SK-MEL-5 (cell line): Measurements from ENCODE around the gene SEBOX. TPM values are rescaled to one million over a fixed set of nuclear protein-coding genes. Genes with fewer than 3 reads are reported as not detected.

Source experiments
- DNase-seq: peaks from one replicate; pipeline ENCODE4 v3.0.0-alpha.2; 2016; ENCODE audit warnings: low read depth, low spot score
- in situ Hi-C: cut with HindIII; loops from 2 replicates; pipeline ENCODE4 v1.10.0; 2016; ENCODE audit warnings: low sequenced_read_pairs, high pct_unique_total_duplicates, low pct_unique_long_range_greater_than_20kb
- total RNA-seq: library from RNA; depleted of rRNA; stranded (reverse); fragments of >200 nt; shearing (Covaris generic); gene quantifications from 2 replicates; pipeline ENCODE4 v1.2.3, GENCODE V29; 2014

SEBOX gene
- total RNA-seq, 1 experiment from 2014 or later = not detected

DNA sequence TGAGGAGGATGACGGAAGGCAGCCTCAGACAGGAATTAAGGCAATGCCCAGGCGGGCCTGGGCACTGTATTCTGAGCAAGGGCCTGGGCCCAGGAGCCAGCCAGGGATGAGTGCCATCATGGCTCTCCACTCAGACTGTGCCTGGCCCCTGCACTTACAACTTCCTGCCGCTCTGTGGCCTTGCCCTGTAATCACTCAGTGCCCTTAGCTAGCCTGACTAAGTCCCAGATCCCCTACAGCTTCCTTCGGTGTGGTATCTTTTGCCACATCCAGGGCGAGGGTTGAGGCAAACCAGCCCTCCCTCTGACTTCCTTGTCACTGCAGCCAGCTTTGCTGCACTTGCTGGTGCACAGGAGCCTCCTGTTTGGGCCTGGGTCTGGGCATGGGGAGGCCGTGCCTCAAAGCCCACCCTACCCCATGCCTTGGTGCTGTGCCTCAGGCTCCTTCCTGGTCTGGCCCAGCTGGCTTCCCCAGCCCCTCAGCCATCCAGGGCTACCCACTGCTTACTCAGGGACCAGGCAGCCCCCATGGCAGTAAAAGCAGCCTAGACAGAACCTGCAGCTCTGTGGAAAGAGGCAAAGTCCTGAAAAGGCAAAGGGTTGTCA is 31.7 kb upstream of the SEBOX start:
- no peak for DNase-seq
- in situ Hi-C loops = no loop called here

DNA sequence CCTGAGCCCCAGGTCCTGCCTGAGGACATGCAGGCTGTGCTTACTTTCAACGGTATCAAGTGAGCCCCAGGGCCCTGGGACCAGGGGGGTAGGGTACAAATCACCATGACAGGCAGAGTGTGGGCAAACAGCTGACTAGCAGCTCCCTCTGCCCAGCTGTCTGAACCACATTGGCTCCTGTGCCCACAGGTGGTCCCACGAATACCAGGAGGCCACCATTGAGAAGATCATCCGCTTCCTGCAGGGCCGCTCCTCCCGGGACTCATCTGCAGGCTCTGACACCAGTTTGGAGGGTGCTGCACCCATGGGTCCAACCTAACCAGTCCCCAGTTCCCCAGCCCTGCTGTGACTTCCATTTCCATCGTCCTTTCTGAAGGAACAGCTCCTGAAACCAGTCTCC is 31.0 kb upstream of the SEBOX start:
- in situ Hi-C loops = no loop called here
- no peak for DNase-seq

DNA sequence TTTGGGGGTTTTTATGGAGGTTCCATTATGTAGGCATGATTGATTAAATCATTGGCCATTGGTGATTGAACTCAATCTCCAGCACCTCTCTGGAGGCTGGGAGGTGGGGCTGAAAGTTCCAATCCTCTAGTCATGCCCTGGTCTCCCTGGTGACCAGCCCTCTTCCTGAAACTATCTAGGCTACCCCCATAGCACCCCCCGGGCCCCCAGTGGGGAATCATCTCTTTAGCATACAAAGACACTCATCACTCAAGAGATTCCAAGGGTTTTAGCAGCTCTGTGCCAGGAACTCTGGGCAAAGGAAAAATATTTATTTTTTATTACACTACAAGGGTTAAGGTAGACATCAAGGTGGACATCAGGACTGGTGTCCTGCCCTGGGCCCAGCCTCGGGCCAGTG is 30.4 kb upstream of the SEBOX start:
- DNase-seq = no peak
- in situ Hi-C loops = no loop called here

DNA sequence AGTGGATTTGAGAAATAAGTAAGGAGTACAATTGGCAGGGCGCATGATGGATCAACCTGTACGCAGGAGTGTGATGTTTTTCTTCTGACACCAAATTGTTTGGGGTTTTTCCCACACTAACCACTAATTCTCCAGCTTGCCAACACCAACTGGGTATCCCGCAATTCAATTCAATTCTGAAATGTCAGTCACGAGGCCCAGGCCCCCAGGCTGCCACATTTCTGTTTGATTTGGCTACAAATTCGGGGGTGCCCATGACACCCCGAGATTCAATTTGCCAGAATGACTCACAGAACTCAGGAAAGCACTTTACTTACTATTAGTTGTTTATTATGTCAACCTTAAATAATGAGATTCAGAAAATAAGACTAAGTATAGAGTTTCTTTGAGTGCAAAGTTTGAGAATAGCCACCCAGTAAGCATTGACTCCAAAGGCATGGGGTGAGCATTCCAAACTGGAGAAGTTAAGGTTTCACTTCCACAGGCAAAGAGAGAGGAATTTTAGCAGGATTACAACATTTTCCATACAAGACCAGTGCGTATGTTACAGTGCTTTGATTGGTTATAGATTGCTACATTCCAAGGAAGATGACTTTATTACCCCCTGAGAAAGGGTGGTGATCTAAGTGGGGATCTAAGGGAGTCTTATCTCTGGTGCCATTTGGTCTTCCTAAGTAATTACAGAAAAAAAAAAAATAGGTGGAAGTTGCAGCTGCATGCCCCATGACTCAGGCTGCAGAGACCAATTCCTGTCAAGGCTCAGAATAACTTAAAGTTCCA is 29.5 kb upstream of the SEBOX start:
- in situ Hi-C loops = no loop called here
- DNase-seq = no peak

DNA sequence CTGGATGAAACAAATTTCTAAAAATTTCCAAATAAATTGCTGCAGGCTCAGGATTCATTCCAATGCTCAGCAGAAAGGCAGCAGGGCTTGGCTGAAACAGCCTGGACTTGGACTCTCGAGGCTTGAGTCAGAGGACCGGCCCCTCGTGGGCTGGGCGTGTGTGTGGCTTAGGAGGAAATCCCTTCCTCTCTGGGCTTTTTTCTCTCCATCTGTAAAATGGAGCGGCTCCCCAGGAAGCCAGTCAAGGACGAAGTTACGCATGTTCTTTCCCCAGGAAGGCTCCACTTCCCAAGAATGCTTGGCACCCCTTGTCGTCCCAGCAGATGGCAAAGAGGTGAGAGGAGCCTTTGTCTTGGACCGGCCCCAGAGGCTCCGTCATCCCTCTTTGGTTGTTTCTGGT is 27.5 kb upstream of the SEBOX start:
- no peak for DNase-seq
- in situ Hi-C loops = no loop called here

DNA sequence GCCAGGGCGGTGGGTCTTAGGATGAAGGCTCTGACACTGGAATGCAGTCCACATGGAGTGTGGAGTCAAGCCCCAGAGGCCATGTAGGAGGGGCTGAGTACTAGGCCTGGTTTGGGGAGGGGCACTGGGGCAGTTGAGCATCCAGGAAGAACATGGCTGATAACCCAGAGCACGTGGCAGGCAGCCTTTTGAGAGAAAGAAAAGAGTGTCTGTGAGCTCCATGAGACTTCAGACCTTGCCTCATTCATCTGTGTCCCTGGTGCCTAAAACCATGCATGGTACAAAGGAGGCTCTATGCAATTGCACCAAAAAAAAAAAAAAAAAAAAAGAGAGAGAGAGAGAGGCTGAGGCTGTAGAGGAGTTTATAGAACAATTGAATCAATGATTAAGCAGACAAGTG is 26.4 kb upstream of the SEBOX start:
- DNase-seq = peak; percentile 94
- in situ Hi-C loops = no loop called here

DNA sequence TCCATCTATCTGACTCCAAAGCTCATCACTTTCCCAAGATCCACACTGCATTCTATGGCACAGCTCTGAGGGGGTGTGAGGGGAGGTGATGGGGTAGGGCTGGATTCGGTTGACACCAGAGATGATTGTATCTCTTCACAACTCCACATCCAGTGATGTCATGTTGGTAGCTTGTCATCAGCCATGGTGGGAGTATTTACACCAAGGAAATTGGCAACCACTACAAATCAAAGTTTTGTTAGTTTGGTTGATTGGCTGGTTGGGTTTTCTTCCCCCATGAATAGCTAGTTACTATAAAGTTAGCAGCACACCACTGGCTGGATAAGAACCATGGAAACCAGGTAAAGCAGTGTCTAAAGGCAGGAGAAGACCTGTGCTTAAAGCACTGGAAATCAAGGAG is 26.0 kb upstream of the SEBOX start:
- no peak for DNase-seq
- in situ Hi-C loops = no loop called here

DNA sequence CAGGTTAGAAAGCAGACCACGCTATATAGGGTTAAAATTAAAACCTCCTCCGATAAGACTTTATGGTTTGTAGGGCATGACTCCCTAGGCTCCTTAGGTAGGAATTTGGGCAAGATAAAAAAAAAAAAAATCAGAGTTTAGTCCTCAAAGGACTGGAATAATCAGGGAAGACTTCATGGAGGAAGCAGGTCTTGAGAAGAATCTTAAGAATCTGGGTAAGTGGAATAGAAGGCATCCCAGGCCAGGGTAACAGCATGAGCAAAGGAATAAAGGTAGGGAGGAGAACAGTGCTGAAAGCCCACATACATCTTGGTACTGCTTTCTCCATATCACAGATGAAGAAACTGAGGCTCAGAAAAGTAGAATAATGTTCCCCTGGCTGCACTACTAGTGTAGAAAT is 25.6 kb upstream of the SEBOX start:
- no peak for DNase-seq
- in situ Hi-C loops = no loop called here

DNA sequence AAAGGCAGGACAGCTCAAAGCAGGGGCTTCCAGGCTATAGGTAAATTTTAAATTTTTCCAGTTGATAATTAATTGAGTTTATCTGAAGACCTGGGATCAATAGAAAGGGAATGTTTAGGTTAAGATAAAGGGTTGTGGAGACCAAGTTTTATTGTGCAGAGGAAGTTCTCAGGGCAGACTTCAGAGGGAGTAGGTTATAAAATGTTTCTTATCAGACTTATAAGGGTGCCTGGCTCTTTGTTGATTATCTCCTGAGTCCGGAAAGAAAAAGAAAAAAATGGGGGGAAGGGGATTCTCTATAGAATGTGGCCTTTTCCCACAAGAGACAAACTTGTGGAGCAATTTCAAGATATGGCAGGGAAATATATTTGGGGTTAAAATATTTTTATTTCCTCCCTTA is 25.1 kb upstream of the SEBOX start:
- no peak for DNase-seq
- in situ Hi-C loops = no loop called here

DNA sequence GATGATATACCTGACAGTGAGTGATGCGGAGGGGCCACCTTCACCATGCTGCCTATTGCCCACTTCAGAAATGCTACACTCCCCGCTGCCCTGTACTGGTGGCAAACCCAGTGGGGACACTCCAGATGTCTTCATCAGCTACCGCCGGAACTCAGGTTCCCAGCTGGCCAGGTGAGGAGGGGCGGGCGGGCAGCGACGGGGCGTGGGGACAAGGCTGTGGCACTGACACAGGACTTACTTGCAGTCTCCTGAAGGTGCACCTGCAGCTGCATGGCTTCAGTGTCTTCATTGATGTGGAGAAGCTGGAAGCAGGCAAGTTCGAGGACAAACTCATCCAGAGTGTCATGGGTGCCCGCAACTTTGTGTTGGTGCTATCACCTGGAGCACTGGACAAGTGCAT is 23.1 kb upstream of the SEBOX start:
- in situ Hi-C loops = no loop called here
- DNase-seq = no peak

DNA sequence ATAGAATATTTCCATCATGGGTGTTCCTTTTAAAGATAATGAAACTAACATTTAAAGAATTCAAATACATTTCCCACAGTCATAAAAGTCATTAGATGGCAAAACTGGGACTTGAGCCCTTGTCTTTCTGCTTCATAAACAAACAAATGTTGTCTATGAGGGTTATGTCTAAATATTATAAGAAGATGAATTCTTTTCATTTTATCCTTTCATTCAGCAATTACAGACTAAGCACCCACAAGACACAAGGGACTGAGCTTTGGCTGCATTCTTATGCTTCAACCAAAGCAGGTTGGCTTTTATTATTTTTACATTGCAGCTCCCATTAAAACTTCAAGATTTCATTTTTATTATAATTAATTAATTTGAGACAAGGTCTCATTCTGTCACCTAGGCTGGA is 21.4 kb upstream of the SEBOX start:
- DNase-seq = no peak
- in situ Hi-C loops = no loop called here

DNA sequence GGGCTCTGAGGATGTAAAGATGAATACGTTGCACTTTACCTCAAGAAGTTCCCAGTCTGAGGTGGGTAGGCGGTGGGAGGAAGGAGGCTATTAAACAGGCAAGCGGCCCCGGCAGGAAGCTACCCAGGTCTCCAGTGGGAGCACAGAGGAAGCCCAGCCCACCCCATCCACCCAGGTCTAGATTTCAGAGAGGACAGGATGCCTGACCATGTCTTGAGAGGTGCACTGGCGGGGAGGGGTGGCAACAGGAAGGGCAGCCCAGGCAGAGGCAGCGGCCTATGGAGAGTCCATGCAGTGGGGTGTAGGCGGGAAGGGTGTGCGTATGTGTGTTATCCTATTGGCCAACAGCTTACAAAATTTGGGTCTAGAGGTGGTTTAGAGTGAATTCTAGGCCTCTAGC is 20.4 kb upstream of the SEBOX start:
- in situ Hi-C loops = no loop called here
- no peak for DNase-seq

DNA sequence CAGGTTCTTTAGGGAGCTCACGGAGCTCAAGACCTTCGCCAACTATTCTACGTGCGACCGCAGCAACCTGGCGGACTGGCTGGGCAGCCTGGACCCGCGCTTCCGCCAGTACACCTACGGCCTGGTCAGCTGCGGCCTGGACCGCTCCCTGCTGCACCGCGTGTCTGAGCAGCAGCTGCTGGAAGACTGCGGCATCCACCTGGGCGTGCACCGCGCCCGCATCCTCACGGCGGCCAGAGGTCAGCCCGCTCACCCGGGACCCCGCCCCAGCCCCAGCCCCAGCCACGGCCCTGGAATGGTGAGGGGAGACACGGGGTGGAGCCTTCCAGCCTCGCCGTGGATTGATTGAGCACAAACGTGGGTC is 20.0 kb upstream of the SEBOX start:
- DNase-seq = no peak
- in situ Hi-C loops = no loop called here

DNA sequence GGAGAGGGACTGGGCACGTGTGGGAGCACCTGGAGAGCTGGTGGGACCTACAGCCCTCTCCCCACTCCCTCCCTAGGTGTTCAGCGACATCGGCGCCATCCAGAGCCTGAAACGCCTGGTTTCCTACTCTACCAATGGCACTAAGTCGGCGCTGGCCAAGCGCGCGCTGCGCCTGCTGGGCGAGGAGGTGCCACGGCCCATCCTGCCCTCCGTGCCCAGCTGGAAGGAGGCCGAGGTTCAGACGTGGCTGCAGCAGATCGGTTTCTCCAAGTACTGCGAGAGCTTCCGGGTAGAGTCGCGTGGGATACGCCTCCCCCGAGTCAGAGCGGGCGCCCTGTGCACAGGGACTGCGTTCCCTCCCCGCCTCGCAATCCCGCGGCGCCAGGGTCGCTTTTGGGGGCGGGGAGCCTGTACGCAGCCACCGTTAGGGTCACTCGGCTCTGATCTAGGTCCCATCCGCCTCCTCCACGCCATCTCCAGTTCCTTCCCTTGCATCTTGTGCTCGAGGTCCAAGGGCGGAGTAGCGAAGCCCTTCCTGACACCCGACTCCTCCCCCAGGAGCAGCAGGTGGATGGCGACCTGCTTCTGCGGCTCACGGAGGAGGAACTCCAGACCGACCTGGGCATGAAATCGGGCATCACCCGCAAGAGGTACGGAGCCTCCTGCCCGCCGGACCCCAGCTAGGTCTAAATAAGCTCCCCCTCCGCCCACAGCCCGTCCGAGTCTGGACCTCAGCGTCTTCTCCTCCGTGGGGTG is 19.5 kb upstream of the SEBOX start:
- in situ Hi-C loops = no loop called here
- DNase-seq = no peak

DNA sequence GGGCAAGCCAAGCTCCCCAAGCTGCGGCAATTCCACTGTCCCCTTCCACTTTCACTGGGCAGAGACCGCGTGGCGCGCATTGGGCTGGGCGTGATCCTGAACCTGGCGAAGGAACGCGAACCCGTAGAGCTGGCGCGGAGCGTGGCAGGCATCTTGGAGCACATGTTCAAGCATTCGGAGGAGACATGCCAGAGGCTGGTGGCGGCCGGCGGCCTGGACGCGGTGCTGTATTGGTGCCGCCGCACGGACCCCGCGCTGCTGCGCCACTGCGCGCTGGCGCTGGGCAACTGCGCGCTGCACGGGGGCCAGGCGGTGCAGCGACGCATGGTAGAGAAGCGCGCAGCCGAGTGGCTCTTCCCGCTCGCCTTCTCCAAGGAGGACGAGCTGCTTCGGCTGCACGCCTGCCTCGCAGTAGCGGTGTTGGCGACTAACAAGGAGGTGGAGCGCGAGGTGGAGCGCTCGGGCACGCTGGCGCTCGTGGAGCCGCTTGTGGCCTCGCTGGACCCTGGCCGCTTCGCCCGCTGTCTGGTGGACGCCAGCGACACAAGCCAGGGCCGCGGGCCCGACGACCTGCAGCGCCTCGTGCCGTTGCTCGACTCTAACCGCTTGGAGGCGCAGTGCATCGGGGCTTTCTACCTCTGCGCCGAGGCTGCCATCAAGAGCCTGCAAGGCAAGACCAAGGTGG is 16.3 kb upstream of the SEBOX start:
- in situ Hi-C loops = no loop called here
- DNase-seq = no peak

DNA sequence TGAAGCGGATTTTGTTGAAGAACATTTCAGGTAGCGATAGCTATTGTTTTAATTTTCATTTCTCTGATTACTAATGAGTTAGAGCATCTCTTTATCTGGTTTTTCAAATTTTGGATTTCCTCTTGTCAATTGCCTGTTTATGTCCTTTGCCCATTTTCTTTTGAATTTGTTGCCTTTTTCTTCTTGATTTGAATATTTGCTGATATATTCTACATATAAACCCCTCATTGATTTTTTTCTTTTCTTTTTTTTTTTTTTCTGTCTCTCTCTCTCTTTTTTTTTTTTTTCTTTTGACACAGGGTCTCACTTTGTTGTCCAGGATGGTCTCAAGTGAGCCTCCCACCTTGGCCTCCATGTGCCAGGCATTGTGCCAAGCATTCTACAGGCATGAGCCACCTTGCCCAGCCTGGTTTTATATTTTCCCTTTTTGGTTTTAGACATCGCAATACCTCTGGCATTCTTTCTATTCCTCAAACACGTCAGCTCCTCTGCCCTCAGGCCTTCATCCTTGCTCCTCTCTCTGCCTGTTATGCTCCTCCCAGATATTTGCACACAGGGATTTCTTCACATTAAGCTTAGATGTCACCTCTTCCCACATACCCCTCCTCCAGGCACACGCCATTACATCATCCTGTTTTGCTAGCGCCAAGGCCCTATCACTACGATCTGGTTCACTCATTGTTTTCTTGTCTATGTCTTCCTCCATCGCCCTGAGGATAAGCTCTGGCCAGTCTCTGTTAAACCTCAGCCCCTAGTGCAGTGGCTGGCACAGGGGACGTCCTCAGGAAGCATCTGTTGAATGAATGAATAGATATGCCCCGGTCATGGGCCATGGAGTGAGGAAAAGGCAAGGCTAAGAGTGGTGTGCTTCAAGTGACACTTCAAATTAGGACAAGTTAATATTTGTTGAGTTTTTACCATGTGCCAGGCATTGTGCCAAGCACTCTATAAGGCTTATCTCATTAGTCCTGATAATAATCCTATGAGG is 15.1 kb upstream of the SEBOX start:
- no peak for DNase-seq
- in situ Hi-C loops = no loop called here

DNA sequence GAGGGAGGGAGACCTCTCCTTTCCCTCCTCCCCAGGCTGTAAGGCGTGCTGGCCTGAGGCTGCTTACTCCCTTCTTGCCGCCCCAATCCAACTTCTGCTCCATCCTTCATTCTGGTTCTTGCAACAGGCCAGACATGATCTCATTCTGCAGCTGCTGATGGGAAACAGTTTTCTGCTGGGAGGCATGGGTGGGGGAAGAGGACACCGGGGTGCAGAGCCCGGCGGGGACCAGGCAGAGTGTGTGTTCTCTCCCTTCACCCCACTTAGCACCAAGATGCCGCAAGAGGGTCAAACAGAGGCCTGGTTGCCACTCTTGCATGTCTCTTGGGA is 7.9 kb upstream of the SEBOX start:
- in situ Hi-C loops = no loop called here

More for the DNA sequence above, 7.9 kb upstream of the SEBOX start:
- no peak for DNase-seq
